Measurements from ENCODE around the gene PRDM16.
A peak's percentile ranks its signal among the peaks of the same experiment; 100 is the strongest.

Gene PRDM16

DNA sequence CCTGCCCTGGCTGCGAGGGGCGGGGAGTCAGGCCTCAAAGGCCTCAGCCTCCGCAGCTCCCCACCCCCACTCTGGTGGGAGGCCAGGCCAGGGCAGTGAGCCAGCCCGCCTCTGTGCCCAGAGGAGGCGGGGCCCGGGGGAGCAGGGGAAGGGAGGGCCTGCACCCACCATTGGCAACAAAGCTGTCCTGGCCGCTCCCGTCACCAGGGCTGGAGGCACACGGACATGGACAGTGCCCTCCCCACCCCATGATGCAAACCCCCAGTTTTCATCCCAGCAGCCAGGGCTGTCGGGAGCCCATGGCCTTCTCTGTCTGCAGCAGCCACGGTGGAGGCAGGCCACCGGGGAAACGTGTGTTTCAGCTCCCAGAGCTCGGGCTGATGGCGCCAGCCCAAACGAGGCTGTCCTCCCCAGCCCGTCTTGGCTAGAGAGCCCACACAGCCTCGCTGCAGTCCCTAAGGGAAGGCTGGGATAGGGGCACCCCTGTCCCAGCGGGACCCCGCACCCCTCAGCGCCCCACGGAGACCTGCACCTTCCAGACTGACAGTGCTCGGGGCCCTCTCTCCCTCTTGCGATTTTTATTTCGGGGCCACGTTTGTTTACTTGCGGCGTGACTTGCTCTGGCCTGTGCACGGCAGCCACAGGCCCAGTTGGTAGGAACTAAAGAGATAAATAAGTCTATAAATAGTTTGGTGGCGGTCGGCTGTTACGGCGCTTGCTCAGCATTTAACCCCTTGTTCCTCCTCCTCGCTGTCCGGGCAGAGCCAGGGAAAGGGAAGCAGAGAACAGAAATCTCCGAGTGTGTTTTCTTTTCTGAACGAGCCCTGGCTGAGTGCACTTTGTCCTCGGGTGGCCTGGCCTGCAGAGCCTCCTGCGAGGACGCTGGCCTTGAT is 101.8 kb downstream of the PRDM16 start:
- DNase-seq = peak; percentile 64

DNA sequence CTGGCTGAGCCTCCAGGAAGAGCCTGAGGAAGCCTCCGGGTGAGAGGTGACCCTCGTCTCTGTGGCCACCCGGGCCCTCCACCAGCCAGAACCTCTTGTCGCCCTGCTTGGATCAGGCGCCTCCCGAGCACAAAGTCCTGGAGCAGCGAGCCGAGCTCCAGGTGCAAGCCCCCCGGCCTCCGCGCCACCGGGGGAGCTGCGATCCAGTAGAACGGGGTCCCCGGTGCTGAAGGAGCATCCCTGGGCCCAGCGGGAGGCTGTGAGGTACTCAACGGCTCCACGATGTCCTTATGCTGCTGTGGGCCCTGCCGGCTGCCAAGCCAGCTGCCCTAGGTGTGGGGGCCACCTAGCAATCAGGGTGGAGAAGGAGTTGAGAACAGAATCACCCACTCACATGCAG is 102.8 kb downstream of the PRDM16 start:
- no peak for DNase-seq

DNA sequence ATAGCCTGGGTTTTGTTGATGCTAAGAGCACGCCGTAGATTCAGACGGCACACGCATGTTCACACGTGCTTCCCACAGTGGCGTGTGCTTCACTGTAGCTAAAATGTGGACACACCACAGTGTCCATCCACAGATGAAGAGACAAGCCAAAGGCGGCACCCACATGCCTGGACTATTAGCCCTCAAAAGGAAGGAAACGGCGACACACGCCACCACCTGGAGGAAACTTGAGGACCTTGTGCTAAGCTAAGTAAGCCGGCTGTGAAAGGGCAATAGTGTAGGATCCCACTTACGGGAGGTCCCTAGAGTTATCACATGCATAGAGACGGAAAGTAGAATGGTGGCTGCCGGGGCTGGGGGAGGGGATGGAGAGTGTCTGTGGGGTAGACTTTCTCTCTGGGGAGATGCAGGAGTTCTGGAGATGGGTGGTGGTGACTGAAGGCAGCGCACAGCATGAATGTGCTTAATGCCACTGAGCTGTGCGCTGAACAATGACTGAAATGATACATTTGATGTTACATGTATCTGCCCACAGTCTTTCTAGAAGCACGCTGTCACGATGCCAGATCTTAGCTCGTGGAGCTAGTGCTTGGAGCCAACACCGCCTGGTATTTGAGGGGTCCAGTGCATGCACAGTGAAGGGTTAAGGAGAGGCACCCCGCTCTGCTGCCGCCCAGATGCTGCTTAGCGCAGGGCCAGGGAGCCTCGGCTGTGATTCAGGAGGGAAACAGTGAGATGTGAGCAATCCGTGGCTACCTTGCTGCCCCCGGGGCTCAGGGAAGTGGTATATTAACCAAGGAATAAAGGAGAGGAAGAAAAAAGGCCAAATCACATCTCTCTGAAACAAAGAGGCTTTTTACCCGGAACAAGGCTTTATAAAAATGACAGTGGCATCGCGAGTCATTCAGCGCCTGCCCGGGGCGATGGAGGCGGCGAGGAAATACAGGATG is 103.7 kb downstream of the PRDM16 start:
- no peak for DNase-seq

DNA sequence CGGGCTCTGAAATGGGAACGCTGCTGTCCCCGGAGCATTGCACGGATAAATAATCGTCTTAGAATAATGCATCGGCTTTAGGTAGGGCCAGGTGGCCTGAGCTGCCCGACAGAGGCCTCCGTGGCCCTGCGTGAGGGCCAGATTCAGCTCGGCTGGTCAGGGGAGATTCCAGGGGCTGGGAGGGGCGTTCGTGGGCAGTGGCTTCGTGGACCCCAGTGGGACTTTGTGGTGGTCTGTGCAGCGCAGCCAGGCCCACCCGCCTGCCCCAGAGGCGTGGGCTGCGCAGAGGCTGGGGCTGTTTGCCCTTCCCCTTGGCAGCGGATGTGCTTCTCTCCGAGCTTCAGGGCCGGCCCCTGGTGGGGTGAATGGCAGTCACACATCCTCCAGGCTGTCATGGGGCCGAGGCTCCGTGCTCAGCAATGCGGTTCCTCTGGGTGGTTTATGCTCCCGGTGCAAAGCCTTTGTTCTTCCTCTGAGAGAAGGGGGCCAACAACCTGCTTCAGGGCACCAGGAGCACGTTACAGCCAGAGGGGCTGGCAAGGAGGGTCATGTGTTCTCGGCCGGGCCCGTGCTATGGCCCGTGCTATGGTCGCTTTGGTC is 104.5 kb downstream of the PRDM16 start:
- DNase-seq = no peak

DNA sequence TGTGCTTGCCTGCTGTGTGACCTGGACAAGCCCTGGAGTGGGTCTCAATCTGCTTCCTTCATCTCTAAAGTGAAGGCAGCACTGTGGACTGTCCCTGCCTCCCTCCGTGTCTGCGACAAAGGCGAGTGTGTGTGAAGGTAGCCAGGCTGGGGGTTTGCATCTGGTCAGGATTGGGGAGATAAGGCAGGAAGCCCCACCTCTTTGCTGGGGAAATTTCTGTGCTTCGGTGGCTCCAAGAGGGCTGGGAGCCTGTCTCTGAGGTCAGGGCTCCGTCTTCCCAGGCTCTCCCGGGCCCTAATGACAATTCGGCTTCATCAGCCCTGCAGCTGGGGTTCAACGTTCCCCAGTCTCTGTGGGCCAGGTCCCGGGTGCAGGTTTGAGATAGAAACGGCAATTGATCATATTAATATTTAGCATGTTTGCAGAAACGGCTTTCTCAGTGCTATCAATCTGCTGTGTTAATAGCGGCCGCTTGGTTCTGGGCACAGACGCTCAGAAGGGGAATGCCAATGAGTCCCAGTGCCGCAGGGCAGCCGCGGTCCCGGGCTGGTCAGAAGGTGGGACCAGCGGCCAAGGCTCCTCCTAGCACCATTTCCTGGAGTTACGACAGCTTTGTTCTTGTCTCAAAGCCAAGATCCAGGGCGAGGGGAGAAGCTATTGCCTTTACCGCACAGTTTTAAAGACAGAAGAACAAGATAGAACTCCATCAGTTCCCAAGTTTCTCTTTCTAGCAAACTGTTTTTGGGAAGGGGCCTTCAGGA is 105.7 kb downstream of the PRDM16 start:
- DNase-seq = no peak

DNA sequence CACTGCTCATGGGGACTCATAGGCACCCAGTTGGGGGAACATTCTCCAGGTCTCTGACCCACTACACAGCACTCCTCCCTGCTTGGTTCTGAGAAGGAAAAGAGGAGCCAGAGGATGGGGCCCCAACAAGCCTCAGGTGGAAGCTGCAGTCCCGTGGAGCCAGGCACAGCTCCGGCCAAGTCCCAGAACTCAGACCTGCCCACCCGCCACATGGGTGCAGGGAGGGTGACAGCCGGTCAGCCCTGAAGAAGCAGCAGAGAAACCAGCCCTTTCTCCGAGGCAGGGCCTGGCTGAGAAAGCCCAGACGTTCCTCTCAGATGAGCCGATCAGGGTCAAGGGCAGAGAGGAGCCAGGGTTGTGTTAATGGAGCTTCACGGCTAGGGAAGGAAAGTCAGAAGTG is 106.5 kb downstream of the PRDM16 start:
- no peak for DNase-seq

DNA sequence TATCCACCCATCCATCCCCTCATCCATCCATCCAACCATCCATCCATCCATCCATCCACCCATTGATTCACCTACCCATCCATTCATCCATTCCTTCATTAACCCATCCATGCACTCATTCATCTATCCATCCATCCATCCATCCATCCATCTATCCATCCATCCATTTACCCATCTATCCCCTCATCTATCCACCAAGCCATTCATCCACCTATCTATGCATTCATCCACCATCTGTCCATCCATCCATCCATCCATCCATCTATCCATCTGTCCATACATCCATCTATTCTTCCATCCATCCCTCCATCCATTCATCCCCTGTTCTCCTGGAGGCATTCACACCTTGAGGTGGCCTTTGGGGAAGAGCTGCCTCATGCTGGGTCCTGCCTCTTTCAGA is 107.0 kb downstream of the PRDM16 start:
- no peak for DNase-seq

DNA sequence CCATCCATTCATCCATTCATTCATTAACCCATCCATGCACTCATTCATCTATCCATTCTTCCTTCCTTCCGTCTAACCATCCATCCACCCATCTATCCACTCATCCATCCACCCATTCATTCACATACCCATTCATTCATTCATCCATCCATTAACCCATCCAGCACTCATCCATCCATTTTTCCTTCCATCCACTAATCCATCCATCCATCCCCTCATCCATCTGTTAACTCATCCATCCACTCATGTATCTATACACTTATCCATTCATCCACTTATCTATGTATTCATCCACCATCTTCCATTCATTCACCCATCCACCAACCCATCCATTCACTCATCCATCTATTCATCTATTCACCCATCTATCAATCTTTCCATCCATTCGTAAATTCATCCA is 107.8 kb downstream of the PRDM16 start:
- no peak for DNase-seq

DNA sequence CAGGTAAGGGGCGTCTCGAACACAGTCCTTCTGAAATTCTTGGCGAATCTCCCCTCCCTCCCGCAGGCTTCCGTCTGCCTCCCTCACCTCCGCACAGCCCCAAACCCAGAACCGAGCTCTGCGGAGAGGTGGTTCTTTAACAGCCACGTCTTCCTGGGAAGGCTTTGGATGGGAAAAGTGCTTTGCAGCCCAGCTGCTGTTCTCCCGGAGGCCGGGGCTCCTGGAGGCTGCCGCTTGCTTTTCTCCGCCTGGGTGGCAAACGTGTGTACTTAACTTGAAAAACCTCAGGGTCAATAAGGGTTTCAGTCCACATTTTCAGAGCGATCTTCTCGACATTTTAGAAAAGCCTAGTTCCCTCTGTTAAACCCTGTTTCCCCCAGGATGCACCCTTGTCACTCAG is 109.3 kb downstream of the PRDM16 start:
- no peak for DNase-seq

DNA sequence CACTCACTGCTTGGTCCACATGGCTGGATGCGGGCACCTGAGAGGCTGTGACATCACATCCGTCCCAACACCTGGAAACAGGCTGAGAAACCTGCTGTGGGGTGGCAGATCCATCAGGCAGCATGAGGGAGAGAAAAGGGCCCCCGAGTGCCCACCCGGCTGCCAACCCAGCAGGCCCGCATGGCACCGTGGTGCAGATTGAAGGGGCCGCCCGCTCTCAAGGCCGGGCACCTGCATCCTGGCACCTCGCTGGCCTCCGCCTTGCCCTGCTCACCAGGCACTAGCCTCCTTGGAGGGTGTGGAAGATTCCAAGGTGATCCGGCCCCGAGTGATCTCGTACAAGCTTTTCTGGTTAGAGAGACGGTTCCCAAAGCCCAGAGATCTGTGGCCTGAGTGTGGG is 110.5 kb downstream of the PRDM16 start:
- no peak for DNase-seq

DNA sequence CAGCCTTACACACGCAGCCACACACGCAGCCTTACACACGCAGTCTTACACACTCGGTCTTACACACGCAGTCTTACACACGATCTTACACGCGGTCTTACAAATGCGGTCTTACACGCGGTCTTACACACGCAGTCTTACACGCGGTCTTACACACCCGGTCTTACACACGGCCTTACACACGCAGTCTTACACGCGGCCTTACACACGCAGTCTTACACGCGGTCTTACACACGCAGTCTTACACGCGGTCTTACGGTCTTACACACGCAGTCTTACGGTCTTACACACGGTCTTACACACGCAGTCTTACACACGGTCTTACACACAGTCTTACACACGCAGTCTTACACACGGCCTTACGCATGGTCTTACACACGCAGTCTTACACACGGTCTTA is 111.9 kb downstream of the PRDM16 start:
- DNase-seq = no peak

DNA sequence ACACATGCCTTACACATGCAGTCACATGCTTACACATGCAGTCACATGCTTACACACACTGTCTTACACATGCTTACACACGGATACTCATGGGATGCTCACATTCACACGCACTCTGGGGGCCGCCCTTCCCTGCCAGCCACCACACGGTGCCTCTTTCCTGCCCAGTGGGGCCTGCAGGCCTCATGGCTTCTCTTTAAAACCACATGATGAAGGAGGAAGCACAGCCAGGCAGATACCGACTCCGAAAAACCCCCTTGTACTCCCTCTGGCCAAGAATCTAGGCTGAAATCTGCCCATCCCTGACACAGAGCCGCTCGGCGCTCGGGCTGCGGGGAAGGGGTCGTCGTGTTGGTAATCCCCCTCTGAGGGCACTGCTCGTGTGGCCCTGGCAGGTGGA is 113.0 kb downstream of the PRDM16 start:
- DNase-seq = no peak

DNA sequence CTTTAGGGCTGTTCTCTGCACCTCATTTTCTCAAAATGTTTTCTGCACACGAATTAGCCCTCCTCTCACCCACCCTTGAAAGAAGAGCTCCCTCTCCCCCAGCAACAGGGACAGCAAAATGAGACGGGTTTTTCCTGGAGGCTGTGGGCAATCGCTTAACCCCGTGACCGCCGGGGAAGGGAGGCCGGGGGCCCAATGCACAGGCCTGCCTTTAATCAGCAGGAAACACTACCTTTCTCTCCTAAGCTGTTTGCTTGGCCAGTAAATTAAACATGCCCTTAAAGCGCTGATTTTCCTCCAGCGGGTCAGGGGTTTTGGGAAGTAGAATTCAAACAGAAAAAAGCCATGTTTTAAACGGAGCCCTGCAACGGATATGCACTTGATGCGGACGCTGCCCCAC is 114.4 kb downstream of the PRDM16 start:
- DNase-seq = no peak

DNA sequence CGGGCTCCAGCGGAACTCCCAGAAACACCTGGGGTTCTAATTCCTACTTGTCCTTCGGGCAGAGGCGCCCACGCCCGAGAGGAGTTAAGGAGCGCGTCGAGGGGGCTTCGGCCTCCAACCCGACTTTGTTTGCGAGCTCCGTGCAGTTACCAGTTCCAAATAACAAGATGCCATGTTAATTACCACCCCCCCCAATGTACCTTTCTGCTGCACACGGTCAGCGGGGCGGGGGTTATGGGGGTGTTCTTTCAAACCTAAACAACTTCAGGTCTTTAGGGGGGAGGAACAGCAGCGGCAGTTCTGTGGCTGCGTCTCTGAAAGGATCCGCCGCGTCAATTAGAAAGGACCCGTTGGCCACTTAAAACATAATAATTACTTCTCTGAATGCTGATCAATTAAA is 114.8 kb downstream of the PRDM16 start:
- DNase-seq = no peak

DNA sequence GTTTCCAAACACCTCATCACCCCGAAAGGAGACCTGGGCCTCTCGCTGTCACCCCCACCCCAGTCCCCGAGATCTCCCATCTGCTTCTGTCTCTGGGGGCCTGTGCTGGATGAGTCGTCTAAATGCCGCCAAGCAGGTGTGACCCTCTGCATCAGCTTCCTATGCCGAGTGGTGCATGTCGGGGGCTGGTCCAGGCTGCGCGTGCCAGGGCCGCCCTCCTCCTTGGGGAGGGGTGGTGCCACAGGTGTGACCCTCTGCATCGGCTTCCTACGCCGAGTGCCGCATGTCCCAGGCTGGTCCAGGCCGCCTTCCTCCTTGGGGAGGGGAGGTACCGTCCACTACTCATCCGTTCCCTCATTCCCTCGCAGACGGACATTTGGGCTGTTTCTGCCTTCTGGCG is 115.7 kb downstream of the PRDM16 start:
- no peak for DNase-seq

DNA sequence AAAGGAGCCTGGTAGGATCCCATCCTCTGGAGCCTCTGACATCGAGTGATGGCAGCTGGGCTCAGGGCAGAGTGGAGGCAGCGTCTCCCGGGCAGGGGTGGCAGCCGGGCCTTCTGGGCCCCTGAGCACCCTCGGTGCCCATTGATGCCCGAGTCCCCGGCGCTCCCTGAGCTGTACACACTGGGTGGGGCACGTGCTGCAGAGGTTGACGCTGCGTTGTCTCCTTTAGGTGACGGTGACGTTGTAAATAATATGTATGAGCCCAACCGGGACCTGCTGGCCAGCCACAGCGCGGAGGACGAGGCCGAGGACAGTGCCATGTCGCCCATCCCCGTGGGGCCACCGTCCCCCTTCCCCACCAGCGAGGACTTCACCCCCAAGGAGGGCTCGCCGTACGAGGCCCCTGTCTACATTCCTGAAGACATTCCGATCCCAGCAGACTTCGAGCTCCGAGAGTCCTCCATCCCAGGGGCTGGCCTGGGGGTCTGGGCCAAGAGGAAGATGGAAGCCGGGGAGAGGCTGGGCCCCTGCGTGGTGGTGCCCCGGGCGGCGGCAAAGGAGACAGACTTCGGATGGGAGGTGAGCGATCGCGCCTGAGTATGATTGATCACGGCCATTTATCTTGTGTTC is 117.0 kb downstream of the PRDM16 start:
- no peak for DNase-seq

DNA sequence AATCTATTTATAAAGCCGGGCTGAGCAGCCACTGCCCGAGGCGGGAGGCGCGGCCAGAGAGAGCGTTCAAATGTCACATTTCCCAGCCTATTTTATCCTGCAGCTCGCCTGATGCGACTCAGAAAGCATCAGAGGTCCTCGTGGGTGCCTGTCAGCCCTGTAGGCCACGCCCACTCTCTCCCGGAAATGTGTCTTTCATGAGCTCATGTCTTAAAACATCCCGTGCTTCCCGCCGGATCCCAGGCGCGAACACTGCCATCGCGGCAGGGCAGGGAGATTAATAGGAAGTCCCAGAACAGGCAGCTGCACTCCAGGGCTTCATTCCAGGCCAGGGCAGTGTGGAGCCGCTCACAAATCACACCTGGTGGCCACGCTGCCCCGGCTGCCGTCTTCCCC is 117.5 kb downstream of the PRDM16 start:
- peak; percentile 89 for DNase-seq

DNA sequence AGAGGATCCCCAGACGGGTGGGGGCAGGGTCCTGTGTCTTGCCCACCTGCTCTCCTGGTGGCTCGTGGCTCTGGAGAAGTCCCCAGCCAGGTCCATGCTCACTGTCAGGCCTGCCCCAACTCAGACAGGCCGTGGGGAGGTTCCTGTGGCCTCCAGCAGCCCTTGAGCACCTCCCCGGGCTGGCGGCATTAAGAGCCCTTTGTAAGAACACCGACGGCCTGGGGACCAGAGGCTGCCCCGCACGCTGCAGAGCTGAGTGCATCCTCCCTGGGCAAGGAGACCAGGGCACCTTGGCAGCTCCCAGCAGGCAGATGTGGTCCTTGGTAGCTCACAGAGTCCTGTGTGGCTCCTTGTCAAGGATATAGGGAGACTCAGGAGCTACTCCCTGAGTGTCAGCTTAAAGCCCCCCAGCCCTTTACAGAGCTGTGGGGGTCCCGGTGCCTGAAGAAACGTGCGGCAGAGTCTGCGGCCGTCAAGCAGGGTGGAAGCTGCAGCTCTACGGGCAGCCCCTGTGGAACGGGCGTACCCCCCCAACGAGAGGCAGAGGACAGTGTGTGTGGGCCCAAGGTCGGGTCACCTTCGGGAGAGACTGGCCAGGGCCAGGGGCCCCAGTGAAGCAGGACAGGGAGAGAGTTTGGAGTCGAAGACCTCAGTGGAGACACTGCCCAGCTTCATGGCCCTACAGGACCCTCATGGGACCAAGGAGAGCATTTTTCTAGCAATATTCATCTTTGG is 118.6 kb downstream of the PRDM16 start:
- peak; percentile 3 for DNase-seq

DNA sequence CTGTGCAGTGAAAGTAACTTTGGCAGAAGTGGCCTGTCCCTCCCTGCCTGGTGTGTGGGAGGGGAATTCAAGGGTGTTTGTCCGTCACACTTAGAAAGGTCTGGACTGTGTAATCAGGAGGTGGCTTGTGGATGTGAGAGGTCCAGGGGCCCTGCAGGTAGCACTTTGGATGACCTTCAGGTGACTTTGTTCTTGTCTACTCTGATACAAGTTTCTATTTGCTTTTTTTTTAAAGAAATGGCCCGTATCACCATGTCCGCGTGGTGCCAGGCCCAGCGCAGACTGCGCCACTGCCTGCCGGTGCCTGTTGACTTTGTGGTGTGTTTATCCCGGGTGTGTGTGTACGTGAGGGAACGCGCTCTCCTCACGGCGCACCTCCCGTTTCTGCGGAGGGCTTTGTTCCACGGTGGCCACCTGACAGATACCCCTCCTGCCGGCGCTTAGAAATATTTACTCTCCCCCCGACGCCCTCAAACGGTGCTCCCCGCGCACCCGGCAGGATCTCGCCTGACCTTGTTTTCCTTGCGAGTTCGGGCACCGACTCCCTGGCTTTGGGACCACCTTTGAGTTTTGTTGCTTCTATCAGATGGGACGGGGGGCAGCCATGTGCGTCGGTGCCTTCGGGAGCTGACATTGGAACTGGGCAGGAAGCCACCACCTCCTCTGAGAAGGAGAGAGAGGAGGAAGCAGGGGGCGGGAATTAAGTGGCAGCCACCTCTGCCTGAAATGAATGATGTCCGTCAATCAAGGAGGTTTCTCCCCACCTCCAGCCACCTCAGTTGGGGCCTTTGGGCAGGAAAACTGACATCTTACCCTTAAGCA is 119.4 kb downstream of the PRDM16 start:
- peak; percentile 52 for DNase-seq

DNA sequence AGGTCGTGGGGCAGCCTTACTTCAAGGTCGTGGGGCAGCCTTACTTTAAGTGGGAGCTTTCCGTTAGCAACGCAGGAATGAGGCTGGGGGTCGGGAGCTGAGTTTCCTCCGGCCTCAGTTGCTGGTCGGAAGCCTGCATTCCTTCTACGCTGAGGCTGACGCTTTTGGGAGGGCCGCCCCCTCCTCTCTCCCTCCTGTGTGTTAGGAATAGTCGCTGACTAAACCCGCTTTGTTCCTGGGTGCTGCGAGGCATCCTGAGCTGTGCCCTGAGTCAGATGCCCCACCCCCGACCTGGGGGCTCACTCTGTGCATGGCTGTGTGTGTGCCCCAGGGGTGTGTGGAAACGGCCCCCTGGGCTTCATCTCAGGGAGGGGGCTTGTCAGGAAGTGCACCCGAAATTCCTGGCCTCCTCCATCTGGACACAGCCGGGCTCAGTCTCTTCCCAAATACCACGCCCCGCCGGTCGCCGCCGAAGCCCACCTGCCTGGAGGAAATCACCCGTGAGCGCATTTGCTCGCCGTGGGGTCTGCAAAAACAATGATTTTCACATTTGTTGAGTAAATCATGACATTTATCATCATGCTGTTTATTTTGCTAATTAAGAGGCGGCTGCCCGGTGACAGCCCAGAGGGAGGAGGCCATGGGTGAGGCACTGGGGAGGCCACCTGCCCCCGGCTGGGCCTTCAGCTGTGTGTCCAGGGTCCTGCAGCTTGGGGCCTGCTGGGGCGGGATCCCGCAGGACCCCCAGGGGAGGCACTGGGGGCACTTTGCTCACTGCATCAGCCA is 121.4 kb downstream of the PRDM16 start:
- no peak for DNase-seq

Measured in DMS153 (cell line).